ENCODE data around the gene C2CD4C.
"Not testable (repeated sequence)": the region's sequence is repeated elsewhere in the genome, so short reads cannot be mapped to it uniquely, and the experiment has no call there.

Gene C2CD4C

DNA sequence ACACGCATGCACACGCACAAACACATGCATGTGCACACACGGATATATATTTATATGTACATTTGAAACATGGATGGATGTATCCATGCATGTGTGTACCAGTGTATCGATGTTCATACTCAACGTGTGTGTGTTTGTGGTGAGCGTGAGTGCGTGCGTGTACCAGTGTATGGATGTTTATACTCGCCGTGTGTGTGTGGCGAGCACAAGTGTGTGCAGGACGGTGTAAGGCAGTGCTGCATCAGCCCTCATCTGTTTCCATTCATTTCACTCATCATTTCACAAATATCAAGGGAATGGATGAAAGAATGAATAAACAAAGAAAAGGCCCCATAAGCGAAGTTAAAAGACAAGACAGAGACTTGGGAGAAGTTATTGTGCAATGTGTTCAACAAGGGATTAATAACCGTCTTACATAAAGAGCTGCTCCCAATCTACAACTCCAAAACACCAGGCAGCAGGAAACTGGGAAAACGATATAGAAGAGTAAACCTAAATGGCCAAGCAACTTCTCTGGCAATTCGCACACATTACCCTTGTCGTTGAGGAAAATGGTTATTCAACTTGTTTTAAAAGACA, 42.7 kb downstream of the C2CD4C start:
- DNase-seq (ENCODE audit: low read depth in 2 of 2): no peak

DNA sequence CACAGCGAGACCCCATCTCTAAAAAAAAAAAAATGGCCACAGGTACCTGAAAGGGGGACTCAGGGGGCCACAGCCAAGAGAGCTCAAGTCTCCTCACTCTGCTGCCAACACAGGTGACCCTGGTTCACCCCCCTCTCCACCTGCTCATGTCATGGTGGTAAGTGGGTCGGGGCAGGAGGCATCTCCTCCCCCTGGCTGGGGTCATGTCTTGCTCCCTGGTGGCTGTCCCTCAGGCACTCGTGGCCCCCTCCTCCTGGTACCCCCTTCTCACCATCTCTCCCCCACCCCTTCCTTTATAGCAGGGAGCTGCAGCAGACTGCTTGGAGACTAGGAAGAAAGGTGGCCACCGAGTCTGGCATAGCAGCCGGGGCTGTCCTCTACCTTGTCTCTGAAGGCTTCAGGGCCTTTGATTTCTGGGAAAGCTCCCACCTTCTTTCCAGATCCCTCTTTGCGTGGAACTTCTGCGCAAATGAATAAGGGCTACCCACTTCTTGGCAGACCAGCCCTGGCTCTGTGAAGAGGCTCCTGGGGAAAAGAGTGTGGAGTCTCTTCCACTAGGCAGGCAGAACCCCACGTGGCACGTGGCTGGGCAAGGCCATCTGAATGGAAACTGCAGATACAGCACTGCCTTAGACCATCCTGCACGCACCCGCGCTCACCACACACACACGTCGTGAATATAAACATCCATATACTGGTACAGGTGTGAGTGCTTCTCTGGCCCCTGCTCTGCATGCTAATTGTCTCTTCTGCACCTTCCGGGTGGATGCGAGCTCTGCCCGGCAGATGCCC, 44.3 kb downstream of the C2CD4C start:
- no peak for DNase-seq (ENCODE audit: low read depth in 2 of 2)

DNA sequence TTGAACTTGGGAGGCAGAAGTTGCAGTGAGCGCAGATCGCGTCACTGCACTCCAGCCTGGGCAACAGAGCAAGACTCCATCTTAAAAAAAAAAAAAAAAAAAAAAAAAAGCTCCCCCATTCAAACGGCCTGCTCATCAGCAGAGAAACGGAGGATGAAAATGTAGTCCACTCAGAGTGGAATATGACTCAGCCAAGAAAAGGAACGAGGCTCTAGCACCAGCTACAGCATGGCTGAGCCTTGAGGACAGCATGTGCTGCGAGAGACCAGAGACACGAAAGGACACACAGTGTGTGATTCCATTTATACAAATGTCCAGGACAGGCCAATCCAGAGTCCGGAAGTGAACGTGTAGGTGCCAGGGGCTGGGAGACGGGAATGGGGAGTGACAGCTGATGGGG, 46.3 kb downstream of the C2CD4C start:
- DNase-seq (ENCODE audit: low read depth in 2 of 2): no peak

DNA sequence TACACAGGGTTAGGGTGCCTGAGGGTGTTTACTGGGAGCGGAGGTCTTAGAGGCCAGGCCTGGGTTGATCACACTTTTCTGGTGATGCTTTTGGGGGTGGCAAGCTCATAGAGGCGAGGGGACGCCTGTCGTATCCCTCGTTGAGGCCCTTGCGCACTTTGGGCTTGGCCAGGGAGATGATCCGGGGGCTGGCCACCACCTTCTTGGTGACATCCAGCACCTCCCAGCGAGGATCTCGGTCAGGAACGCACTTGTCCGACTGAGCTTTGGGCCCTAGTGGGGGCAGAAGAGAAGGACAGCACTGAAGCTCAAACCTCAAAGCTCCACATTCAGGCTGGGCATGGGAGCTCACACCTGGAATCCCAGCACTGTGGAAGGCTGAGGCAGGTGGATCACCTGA, 46.8 kb downstream of the C2CD4C start:
- DNase-seq (ENCODE audit: low read depth in 2 of 2): no peak

GRCh38 chr19:359653-359925, 49.4 kb downstream of the C2CD4C start:
- no peak for DNase-seq (ENCODE audit: low read depth in 2 of 2)

- DNase-seq (ENCODE audit: low read depth in 2 of 2): not testable (repeated sequence)
These were observed 53.4 kb downstream of the C2CD4C start for GRCh38 chr19:355536-355935.
